Coronary artery (tissue), 2 donors: Measurements from ENCODE around the gene ADAMTS14.

Experiments used
- DNase-seq: peaks from one replicate; pipeline ENCODE4 v3.0.0-alpha.2; 2017; ENCODE audit warnings: low spot score
- H3K27ac ChIP-seq, 2 donors: fragments of 200-600 bp; sonication (generic); one replicate each; pipeline ENCODE4 v1.5.1; 2016 to 2019
- H3K4me3 ChIP-seq: fragments of 200-600 bp; sonication (generic); 2 replicates; pipeline ENCODE4 v1.5.1; 2016; ENCODE audit warnings: mild to moderate bottlenecking, moderate library complexity
- TF ChIP-seq, protein P1 (sequence below): fragments of 200-600 bp; sonication (generic); IDR thresholded peaks from one replicate; pipeline ENCODE4 v1.5.1; 2019; ENCODE audit warnings: antibody characterized with exemption

The ADAMTS14 gene

DNA sequence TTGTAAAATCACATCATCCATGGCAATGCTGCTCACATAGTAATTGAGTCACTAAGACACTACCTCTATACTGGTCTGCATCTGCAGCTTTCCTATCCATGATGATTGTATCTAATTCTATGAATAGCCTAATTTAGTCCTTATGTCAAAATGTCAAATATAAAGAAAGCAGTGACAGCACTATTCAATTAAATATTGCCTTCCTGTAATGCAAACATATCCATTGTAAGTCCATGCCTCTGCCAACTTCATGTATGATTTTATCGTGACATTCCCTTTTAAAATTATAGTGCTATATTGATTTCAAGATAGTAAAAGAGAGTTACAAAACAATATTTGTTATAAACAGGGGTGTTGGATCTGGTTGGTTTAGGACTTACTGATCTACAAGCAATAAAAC, 138.7 kb downstream of the ADAMTS14 start:
- H3K27ac ChIP-seq: no peak overlapping the region
- no peak overlapping the region for H3K4me3 ChIP-seq
- TF ChIP-seq, protein P1, sequence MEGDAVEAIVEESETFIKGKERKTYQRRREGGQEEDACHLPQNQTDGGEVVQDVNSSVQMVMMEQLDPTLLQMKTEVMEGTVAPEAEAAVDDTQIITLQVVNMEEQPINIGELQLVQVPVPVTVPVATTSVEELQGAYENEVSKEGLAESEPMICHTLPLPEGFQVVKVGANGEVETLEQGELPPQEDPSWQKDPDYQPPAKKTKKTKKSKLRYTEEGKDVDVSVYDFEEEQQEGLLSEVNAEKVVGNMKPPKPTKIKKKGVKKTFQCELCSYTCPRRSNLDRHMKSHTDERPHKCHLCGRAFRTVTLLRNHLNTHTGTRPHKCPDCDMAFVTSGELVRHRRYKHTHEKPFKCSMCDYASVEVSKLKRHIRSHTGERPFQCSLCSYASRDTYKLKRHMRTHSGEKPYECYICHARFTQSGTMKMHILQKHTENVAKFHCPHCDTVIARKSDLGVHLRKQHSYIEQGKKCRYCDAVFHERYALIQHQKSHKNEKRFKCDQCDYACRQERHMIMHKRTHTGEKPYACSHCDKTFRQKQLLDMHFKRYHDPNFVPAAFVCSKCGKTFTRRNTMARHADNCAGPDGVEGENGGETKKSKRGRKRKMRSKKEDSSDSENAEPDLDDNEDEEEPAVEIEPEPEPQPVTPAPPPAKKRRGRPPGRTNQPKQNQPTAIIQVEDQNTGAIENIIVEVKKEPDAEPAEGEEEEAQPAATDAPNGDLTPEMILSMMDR: no peak
- DNase-seq: no peak

DNA sequence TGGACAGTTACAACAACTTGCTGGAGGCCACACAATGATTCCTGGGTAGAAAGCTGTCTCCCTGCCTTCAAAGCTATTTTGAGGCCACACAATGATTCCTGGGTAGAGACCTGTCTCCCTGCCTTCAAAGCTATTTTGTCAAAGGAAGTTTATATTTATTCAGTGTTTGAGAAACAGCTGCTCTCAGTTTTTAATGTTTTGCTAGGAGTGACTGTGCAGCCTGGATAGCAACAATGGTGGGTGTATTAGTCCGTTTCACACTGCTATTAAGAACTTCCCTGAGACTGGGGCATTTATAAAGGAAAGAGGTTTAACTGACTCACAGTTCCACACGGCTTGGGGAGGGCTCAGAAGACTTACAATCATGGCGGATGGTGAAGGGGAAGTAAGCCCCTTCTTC, 139.6 kb downstream of the ADAMTS14 start:
- Histone ChIP-seq H3K27ac (no peak overlapping the region), H3K4me3 (no peak overlapping the region)
- TF ChIP-seq, protein P1: no peak
- DNase-seq: no peak
